Breast epithelium (tissue), 3 donors: ENCODE data around the gene RPRML.

Experiments
- POLR2A ChIP-seq: fragments of 450-650 bp; IDR thresholded peaks from one replicate; pipeline ENCODE4 v1.6.1; 2016; ENCODE audit warnings: antibody characterized with exemption, mild to moderate bottlenecking, moderate library complexity
- POLR2AphosphoS5 ChIP-seq, 3 donors: sonication (generic); formaldehyde crosslinking; IDR thresholded peaks; one replicate each; pipeline ENCODE4 v1.6.1; 2017; ENCODE audit warnings: antibody characterized with exemption in 3 of 3
- TF ChIP-seq, protein P1 (sequence below), 3 donors: fragments of 450-650 bp; IDR thresholded peaks; one replicate each; pipeline ENCODE4 v1.5.1; 2016 to 2017; ENCODE audit warnings: antibody characterized with exemption in 3 of 3, mild to moderate bottlenecking in 3 of 3, moderate library complexity in 3 of 3

DNA sequence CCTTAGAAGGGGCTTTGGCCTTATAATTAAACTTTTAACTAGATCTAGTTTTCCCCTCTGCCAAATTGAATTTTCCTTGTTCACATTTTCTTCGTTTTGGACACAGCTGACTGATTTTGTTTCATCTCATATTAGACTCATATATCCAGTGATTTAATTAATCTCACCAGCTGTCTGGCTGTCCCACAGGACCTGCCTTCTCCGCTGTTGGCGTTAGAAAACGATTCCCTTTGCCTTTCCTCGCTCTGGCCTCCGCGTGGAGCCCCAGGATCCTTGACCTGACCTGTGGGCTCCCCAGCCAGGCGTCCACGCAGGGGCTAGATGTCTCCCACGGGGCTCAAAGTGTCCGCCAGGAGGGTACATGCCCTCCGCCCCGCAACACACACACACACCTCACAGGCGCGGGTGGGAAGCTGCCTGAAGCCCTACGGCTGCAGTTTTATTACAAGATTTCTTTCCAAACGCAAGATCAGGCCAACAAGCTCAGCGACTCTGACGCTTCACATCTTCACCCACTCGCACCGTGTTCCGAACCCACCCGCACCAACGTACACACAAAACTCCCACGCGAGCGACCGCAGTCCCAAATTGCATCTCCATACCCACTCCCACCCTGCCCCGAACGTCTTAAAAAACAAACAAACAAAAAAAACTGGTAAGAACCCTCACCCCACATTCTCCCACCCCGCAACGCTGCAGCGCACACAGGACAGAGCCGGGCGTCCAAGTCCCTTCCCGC, 1.1 kb downstream of the RPRML start:
- TF ChIP-seq, protein P1, sequence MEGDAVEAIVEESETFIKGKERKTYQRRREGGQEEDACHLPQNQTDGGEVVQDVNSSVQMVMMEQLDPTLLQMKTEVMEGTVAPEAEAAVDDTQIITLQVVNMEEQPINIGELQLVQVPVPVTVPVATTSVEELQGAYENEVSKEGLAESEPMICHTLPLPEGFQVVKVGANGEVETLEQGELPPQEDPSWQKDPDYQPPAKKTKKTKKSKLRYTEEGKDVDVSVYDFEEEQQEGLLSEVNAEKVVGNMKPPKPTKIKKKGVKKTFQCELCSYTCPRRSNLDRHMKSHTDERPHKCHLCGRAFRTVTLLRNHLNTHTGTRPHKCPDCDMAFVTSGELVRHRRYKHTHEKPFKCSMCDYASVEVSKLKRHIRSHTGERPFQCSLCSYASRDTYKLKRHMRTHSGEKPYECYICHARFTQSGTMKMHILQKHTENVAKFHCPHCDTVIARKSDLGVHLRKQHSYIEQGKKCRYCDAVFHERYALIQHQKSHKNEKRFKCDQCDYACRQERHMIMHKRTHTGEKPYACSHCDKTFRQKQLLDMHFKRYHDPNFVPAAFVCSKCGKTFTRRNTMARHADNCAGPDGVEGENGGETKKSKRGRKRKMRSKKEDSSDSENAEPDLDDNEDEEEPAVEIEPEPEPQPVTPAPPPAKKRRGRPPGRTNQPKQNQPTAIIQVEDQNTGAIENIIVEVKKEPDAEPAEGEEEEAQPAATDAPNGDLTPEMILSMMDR (IDR thresholded peaks at IDR 0.05) = no peak
- TF ChIP-seq POLR2AphosphoS5 (IDR thresholded peaks at IDR 0.05) (no peak), POLR2A (no peak)
